HG03159 (cell line): ENCODE results near the gene PARP9.
"Not testable (repeated sequence)": the region's sequence is repeated elsewhere in the genome, so short reads cannot be mapped to it uniquely, and the experiment has no call there.

Experiments
- ATAC-seq: cut with Tn5 transposase; IDR thresholded peaks from one replicate; pipeline ENCODE4 v1.9.1; 2021; ENCODE audit warnings: mild to moderate bottlenecking, moderate library complexity; ENCODE audit not compliant: unreplicated experiment

The PARP9 gene

GRCh38 chr3:122523317-122523716 is 40.8 kb downstream of the PARP9 start:
- no peak for ATAC-seq

GRCh38 chr3:122520861-122521260 is 43.2 kb downstream of the PARP9 start:
- ATAC-seq = no peak

DNA sequence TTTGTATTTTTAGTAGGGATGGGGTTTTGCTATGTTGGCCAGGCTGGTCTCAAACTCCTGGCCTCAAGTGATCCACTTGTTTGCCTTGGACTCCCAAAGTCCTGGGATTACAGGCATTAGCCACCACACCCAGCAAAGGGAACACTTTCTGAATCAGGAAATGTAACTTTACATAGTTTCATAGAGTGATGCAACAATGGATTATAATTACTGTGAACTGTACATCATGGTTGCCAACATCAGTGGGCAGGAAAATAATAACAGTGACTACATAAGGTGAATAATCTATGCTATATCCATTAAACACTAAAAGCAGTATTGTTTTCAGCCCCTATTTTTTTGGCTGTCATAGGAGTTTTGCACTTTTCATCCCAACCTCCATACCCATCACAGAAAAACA is 44.4 kb downstream of the PARP9 start:
- no peak for ATAC-seq

DNA sequence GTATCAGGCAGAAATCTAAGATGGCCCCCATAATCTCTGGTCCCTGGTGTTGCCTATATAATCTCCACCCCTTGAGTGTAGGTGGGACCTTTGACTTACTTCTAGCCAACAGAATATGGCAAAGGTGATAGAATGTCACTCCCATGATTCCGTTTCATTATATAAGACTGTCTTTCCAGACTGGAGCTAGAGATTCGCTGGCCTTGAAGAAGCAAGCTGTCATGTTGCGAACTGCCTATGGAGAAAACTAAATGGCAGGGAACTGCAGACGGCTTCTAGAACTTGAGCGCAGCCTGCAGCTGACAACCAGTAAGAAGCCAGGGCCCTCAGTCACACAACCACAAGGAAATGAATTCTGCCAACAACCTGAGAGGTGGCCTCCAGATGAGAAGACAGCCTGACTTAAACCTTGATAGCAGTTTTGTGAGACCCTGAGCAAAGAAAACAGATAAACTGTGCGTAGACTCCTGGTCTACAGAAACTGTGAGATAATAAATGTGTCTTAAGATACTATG is 47.2 kb downstream of the PARP9 start:
- no peak for ATAC-seq

DNA sequence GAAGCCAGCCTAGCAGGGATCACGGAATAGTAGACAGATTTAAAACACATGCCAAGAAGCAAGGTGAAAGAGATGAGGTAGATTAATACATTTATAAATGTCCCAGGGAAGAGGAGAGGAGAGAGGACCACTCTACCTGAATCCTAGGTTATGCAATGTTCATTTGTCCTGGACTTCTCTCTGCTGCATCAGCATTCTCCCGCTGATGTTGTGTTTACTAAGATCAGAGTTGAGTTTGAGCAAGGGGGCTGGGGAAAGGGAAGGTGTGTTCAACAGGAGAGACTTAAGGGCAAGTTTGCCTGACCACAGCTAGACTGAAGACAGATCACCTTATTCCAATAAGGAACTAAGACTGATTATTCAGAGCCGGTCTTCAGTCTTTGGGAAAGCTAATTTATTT is 48.2 kb downstream of the PARP9 start:
- ATAC-seq = no peak

DNA sequence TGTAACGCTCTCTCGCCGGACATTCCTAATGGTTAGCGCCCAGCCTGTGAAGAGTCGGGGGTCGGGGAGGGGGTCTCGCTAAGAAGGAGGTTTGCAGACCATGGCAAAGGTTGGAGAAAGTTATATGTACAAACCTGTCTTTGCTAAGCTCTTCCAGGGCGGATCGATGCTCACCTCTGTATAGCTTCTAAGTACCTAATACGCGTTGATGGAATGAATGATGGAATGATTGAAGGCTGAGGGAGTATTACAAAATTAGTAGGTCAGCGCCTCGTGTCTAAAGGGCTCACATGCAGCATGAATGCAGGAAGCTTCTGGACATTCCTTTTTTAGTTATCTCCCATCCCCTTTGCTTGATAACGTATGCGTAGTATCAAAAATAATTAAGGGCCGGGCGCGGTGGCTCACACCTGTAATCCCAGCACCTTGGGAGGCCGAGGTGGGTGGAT is 49.1 kb downstream of the PARP9 start:
- ATAC-seq = no peak

DNA sequence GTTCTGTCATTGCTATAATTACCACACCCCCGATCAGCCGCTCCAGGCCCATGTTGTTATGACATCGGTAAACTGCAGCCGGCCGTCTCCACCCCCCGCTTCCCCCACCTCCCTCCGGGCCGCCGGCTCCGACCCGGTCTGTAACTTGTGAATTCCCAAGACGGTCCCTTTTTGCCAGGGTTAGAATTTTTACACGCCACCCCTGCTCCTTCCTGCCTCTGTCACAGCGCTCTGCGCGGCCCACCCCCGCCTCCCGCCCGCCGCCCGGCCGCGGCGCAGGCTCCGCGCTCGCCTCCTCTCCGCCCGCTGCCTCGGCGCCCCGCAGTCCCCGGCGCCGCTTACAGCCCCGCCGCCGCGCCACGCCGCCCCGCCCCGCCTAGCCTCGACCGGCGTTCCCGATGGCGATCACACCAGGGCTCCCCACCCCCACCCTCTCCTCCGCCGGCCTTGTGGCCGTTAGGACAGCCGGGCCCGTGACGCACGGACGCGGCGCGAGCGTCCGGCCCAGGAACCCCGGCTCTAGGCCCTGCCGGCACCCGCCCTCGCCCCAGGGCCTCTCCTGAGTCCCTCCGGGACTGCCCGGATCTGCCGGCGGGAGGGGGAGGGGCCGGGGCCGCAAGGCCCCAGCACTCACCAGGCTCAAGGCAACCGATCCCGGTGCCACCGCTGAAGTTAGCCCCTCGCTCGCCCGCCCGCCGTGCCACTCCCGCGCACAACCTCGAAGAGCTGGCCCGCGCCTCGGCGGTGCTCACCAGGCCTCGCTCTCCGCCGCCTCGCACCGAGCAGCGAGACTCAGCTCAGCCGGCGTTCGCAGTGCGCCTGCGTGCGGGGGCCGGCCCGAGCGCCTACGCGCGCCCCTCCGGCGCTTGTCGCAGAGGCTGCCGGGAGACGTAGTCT is 49.7 kb downstream of the PARP9 start, which contains the start of gene KPNA1:
Gene KPNA1 (minus strand): TSS at position 817 of the 897 bp plus-strand sequence. CDS start 18,374 bp downstream, outside the sequence.
- peak; percentile 92 for ATAC-seq

DNA sequence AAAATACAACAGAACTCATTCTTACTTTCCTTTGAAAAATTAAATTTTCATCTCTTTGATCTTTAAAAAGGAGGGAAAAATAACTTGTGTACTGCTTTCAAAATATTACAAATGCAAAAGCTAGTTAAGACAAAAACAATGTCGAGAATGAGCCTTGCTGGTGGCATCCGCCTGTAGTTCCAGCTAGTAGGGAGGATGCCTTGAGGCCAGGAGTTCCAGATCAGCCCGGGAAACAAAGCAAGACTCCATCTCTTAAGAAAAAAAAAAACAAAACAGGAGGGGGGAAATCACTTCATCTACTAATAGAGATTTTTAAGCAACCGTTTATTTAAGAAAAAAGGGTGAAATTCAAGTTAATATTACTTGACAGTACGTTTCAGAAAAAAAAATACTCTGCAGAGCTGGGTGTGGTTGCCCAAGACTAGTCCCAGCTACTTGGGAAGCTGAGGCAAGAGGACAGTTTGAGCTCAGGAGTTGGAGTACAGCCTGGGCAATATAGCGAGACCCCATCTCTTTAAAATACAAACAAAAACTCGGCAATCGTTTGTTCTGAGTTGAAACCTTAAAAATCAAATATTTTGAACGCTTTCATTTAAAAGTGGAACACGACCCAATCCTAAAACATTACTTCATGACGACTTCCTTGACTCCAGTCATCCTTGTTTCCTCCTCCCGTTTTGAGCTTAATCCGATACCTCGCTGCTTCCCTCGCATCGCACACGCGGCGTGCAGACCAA is 50.5 kb downstream of the PARP9 start:
- no peak for ATAC-seq

GRCh38 chr3:122512284-122512683 is 51.8 kb downstream of the PARP9 start:
- ATAC-seq = no peak

DNA sequence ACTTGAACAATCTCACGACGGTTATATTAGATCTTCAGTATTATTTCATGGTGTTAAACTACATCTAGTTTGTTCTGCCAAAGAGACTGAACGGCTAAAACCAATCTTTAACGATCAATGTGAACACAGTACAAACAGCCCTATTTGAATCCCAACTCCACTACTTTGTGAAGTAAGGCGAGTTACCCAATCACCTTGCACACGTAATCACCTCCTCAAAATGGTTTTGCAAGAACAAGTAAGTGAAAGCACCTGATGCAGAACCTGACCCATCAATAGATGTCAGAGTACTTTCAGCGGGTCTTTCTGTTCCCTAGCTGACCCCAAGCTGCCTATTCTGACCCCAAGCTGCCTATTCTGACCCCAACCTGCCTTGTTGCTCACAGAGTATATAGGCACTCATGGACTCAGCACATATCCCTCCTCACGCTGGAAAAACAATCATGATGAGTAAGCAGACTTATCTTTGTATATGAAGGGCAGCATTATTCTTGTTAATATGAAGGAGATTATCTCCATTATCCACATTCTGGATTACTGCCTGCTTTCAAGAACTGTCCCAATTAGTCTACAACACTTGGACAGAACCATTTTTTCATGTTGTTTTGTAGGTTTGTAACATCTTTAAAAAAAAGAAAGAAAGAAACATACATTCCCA is 53.1 kb downstream of the PARP9 start:
- no peak for ATAC-seq

GRCh38 chr3:122508944-122509343 is 55.2 kb downstream of the PARP9 start:
- not testable (repeated sequence) for ATAC-seq

- ATAC-seq = no peak
Observed at GRCh38 chr3:122508135-122508914, 55.8 kb downstream of the PARP9 start.

DNA sequence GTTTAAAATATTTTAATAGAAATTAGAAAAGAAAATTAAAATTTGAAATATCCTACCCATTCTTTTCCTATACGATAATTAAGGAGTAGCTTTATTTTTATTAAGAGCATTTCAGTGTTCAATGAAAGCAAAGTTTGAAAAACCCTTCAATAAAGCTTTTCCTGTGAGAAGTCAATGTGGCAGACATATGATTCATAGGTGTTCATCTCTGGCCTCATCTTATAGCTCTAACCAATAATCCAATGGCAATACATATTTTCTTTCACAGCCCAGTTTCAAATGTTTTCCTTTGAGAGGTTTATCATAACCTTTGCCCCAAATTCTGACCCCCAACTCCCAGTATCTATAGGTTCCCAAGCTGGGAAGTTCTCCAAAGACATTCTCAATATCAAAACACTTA is 57.6 kb downstream of the PARP9 start:
- ATAC-seq = no peak

DNA sequence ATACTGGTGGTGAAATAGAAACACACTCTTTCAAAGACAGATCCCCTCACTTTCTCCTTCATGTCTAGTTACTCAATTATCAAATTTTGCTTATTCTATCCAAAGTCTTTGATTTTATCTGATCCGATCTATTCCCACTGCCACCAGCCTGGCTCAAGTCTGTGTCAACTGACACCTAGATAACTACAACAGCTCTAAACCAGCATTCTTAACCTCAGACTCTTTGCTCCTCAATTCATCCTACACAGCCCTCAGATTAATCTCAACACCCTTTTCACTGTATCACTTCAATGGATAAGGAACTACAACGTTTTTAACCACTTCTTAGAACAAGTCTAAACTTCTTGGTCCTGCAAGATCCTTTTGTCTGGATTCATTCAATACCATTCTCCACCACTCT is 58.4 kb downstream of the PARP9 start:
- ATAC-seq = no peak

DNA sequence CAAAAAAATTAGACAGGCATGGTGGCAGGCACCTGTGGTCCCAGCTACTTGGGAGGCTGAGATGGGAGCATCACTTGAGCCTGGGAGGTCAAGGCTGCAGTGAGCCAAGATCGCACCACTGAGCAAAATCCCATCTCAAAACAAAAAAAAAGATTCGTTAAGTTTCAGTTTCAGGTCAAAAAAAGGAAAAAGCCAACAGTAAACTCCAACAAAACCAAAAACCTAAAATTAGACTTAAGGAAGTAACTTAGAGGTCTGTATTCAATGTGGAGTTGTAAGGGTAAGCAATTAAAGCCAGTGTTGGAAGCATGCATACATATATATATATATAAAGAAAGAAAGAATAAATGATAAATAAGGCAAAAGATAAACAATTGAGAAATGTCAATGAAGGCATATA is 61.2 kb downstream of the PARP9 start:
- ATAC-seq = no peak

DNA sequence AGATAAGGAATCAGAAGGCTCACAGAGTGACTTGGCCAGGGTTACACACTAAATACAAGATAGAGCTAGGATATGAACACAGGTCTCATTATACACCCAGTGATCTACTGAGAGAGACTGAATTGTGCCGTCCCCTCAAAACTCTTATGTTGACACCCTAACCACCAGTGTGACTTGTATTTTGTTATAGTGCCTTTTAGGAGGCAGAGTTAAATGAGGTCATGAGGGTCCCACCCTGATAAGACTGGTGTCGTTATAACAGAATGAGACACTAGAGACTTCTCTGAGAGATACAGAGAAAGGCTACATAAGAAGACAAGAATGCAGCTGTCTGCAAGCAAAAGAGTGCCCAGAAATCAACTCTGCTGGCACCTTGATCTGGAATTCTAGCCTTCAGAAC is 62.0 kb downstream of the PARP9 start:
- ATAC-seq = no peak

- not testable (repeated sequence) for ATAC-seq
Observed at GRCh38 chr3:122500964-122501363, 63.1 kb downstream of the PARP9 start.

GRCh38 chr3:122498152-122498551 is 65.9 kb downstream of the PARP9 start:
- ATAC-seq = no peak

GRCh38 chr3:122497425-122497824 is 66.7 kb downstream of the PARP9 start:
- ATAC-seq = peak; percentile 79

- ATAC-seq = no peak
Observed at GRCh38 chr3:122496508-122496907, 67.6 kb downstream of the PARP9 start.
